ENCODE data around the gene PLEKHA6. TPM values are rescaled to one million over a fixed set of nuclear protein-coding genes. Genes with fewer than 3 reads are reported as not detected.

The PLEKHA6 gene
- total and polyA plus RNA-seq, 2 donors (not counting 1 experiment from before 2014, with no cell fraction given): 0.31 to 0.47 TPM

GRCh38 chr1:204188959-204189639 is 170.6 kb downstream of the PLEKHA6 start:
- H3K9ac ChIP-seq (ENCODE audit: low read length): no peak overlapping the region
- Mint-ChIP-seq H3K9me3 (ENCODE audit: insufficient read depth) (no peaks in the 10 kb centered on the region), H3K4me1 (peaks cover 13% of the 10 kb centered on the region), H3K4me3 (no peak overlapping the region), H3K27me3 (peaks cover 54% of the 10 kb centered on the region), H3K27ac (no peak overlapping the region)
- no peak for TF ChIP-seq EZH2 (IDR thresholded peaks at IDR 0.05; ENCODE audit: borderline replicate concordance, insufficient read depth, low read depth, low read length, poor library complexity, severe bottlenecking)
- TF ChIP-seq, protein P1, sequence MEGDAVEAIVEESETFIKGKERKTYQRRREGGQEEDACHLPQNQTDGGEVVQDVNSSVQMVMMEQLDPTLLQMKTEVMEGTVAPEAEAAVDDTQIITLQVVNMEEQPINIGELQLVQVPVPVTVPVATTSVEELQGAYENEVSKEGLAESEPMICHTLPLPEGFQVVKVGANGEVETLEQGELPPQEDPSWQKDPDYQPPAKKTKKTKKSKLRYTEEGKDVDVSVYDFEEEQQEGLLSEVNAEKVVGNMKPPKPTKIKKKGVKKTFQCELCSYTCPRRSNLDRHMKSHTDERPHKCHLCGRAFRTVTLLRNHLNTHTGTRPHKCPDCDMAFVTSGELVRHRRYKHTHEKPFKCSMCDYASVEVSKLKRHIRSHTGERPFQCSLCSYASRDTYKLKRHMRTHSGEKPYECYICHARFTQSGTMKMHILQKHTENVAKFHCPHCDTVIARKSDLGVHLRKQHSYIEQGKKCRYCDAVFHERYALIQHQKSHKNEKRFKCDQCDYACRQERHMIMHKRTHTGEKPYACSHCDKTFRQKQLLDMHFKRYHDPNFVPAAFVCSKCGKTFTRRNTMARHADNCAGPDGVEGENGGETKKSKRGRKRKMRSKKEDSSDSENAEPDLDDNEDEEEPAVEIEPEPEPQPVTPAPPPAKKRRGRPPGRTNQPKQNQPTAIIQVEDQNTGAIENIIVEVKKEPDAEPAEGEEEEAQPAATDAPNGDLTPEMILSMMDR (IDR thresholded peaks at IDR 0.05): no peak
- no peaks in the 10 kb centered on the region for H3K79me2 ChIP-seq (ENCODE audit: control insufficient read depth, insufficient read depth, low read length)
- no peak overlapping the region for H3K4me2 ChIP-seq (replicated peaks; ENCODE audit: low read depth, low read length, poor library complexity, severe bottlenecking)
- peaks cover 0 to 51% (median 16%) of the 10 kb centered on the region in 4 experiments for H3K27me3 ChIP-seq (replicated peaks in 1 of 4; ENCODE audit: control extremely low read depth in 1 of 4, control insufficient read depth in 3 of 4, insufficient read depth in 4 of 4, low read length in 3 of 4)
- H3K4me1 ChIP-seq (ENCODE audit: control insufficient read depth in 2 of 2, insufficient read depth in 2 of 2, low read length in 2 of 2): peaks cover 12 to 14% of the 10 kb centered on the region in 2 donors
- H3K9me3 ChIP-seq (ENCODE audit: control extremely low read depth in 1 of 3, control insufficient read depth in 2 of 3, insufficient read depth in 1 of 3, low read length in 2 of 3): no peaks in the 10 kb centered on the region
- no peaks in the 10 kb centered on the region for H4K20me1 ChIP-seq (ENCODE audit: control insufficient read depth, insufficient read depth, low read length, poor library complexity, severe bottlenecking)
- ChIA-PET CTCF (interaction anchor here (0.8 to 1.4 kb wide), 2 partner anchors 17 to 25 kb away, joined by 3 read pairs; no protein-coding TSS in a partner anchor), POLR2A (no interaction called here)
- intact Hi-C loops (cut with micrococcal nuclease): no loop called here
- WGBS (ENCODE audit: insufficient coverage): 61% methylated on average over 3 of the region's 11 CpGs
- no peaks in the 10 kb centered on the region for H3K36me3 ChIP-seq (replicated peaks in 1 of 2; ENCODE audit: control extremely low read depth in 1 of 2, control insufficient read depth in 1 of 2, extremely low read depth in 1 of 2, insufficient read depth in 2 of 2, low read length in 1 of 2)
- no peak for DNase-seq
- H2AFZ ChIP-seq (ENCODE audit: insufficient read depth, low read depth, low read length, poor library complexity, severe bottlenecking): no peak overlapping the region
- no peak for ATAC-seq (ENCODE audit: low read depth)
- H3K4me3 ChIP-seq (ENCODE audit: control extremely low read depth in 1 of 5, extremely low read depth in 1 of 5, insufficient read depth in 1 of 5, low read depth in 2 of 5, low read length in 4 of 5): no peak overlapping the region
- no peak overlapping the region for H3K27ac ChIP-seq (ENCODE audit: low read length in 2 of 2)

DNA sequence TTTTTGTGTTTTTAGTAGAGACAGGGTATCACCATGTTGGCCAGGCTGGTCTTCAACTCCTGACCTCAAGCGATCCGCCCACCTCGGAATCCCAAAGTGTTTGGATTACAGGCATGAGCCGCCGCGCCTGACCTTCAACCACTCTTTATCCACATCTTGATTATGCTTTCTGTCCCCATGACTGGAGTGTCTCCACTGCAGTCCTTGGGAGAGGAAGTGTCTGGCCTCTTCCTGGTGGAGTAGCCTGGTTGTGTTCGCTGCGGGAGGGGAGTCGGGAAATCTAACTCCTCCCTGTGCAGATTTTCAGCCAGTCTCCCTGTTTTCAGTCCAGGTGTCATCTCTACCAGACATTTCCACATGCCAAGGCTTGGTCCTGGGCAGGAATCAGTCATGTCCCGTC is 173.1 kb downstream of the PLEKHA6 start:
- H3K9me3 Mint-ChIP-seq (ENCODE audit: insufficient read depth): no peaks in the 10 kb centered on the region
- ATAC-seq (ENCODE audit: low read depth) (no peak), DNase-seq (no peak)
- no peaks in the 10 kb centered on the region for H3K36me3 ChIP-seq (replicated peaks in 1 of 2; ENCODE audit: control extremely low read depth in 1 of 2, control insufficient read depth in 1 of 2, extremely low read depth in 1 of 2, insufficient read depth in 2 of 2, low read length in 1 of 2)
- H3K4me3 ChIP-seq (ENCODE audit: control extremely low read depth in 1 of 5, extremely low read depth in 1 of 5, insufficient read depth in 1 of 5, low read depth in 2 of 5, low read length in 4 of 5): no peak overlapping the region
- POLR2A ChIA-PET: no interaction called here
- H3K27me3 Mint-ChIP-seq: peaks cover 37% of the 10 kb centered on the region
- peaks cover 12 to 14% of the 10 kb centered on the region in 2 donors for H3K4me1 ChIP-seq (ENCODE audit: control insufficient read depth in 2 of 2, insufficient read depth in 2 of 2, low read length in 2 of 2)
- peaks cover 0 to 41% (median 14%) of the 10 kb centered on the region in 4 experiments for H3K27me3 ChIP-seq (replicated peaks in 1 of 4; ENCODE audit: control extremely low read depth in 1 of 4, control insufficient read depth in 3 of 4, insufficient read depth in 4 of 4, low read length in 3 of 4)
- no peak overlapping the region for H3K4me2 ChIP-seq (replicated peaks; ENCODE audit: low read depth, low read length, poor library complexity, severe bottlenecking)
- no peaks in the 10 kb centered on the region for H3K9me3 ChIP-seq (ENCODE audit: control extremely low read depth in 1 of 3, control insufficient read depth in 2 of 3, insufficient read depth in 1 of 3, low read length in 2 of 3)
- H3K4me1 Mint-ChIP-seq: peaks cover 13% of the 10 kb centered on the region
- no peaks in the 10 kb centered on the region for H4K20me1 ChIP-seq (ENCODE audit: control insufficient read depth, insufficient read depth, low read length, poor library complexity, severe bottlenecking)
- no peak overlapping the region for H3K27ac ChIP-seq (ENCODE audit: low read length in 2 of 2)
- no peak overlapping the region for H3K9ac ChIP-seq (ENCODE audit: low read length)
- no peak overlapping the region for H3K4me3 Mint-ChIP-seq
- H2AFZ ChIP-seq (ENCODE audit: insufficient read depth, low read depth, low read length, poor library complexity, severe bottlenecking): no peak overlapping the region
- TF ChIP-seq EZH2 (IDR thresholded peaks at IDR 0.05; ENCODE audit: borderline replicate concordance, insufficient read depth, low read depth, low read length, poor library complexity, severe bottlenecking): no peak
- TF ChIP-seq, protein P1 (IDR thresholded peaks at IDR 0.05): no peak
- intact Hi-C loops (cut with micrococcal nuclease): no loop called here
- CTCF ChIA-PET: interaction anchor here (1.5 kb wide), 1 partner anchor 21 kb away, joined by 3 read pairs; no protein-coding TSS in a partner anchor
- no peak overlapping the region for H3K27ac Mint-ChIP-seq
- 100% methylated on average over 4 of the region's 10 CpGs for WGBS (ENCODE audit: insufficient coverage)
- no peaks in the 10 kb centered on the region for H3K79me2 ChIP-seq (ENCODE audit: control insufficient read depth, insufficient read depth, low read length)
